Stimulated activated effector memory CD8-positive, alpha-beta T cell treated with anti-CD3 and anti-CD28 coated beads, Interleukin-12 subunit alpha, Interleukin-12 subunit beta, amount 100 ng/mL, for 72 hours (primary cell): Measurements from ENCODE around the gene CCPG1.

Experiments used
- ATAC-seq: fragments of 150-1000 bp; cut with Tn5 transposase; 2 replicates; pipeline ENCODE4 v1.10.0; 2021
- DNase-seq, 2 donors: peaks; one replicate each; pipeline ENCODE4 v3.0.0; 2021 to 2022; ENCODE audit warnings: low spot score in 2 of 2
- H3K27ac Mint-ChIP-seq: one replicate; pipeline ENCODE4 v1.8.0; 2022; ENCODE audit warnings: mild to moderate bottlenecking, mixed read lengths
- H3K36me3 Mint-ChIP-seq: one replicate; pipeline ENCODE4 v1.8.0; 2022; ENCODE audit warnings: mild to moderate bottlenecking, mixed read lengths
- H3K4me1 Mint-ChIP-seq: one replicate; pipeline ENCODE4 v1.8.0; 2022; ENCODE audit warnings: mixed read lengths
- H3K4me3 Mint-ChIP-seq: one replicate; pipeline ENCODE4 v1.8.0; 2022; ENCODE audit warnings: mild to moderate bottlenecking, mixed read lengths
- H3K9me3 Mint-ChIP-seq: one replicate; pipeline ENCODE4 v1.8.0; 2022; ENCODE audit warnings: mixed read lengths

Gene CCPG1

GRCh38 chr15:55357774-55358173, 50.4 kb downstream of the CCPG1 start:
- H3K36me3 Mint-ChIP-seq = peaks cover 54% of the 10 kb centered on the region
- DNase-seq = no peak
- no peak overlapping the region for H3K4me3 Mint-ChIP-seq
- peak; percentile 66 for ATAC-seq
- H3K27ac Mint-ChIP-seq = peak overlapping the region; percentile 32
- no peaks in the 10 kb centered on the region for H3K4me1 Mint-ChIP-seq
- no peaks in the 10 kb centered on the region for H3K9me3 Mint-ChIP-seq

- H3K36me3 Mint-ChIP-seq = peaks cover 61% of the 10 kb centered on the region
- ATAC-seq (no peak), DNase-seq (no peak)
- no peaks in the 10 kb centered on the region for H3K9me3 Mint-ChIP-seq
- H3K4me3 Mint-ChIP-seq = no peak overlapping the region
- peak overlapping the region; percentile 10 for H3K27ac Mint-ChIP-seq
- no peaks in the 10 kb centered on the region for H3K4me1 Mint-ChIP-seq
These were observed 51.1 kb downstream of the CCPG1 start for GRCh38 chr15:55356985-55357585.

DNA sequence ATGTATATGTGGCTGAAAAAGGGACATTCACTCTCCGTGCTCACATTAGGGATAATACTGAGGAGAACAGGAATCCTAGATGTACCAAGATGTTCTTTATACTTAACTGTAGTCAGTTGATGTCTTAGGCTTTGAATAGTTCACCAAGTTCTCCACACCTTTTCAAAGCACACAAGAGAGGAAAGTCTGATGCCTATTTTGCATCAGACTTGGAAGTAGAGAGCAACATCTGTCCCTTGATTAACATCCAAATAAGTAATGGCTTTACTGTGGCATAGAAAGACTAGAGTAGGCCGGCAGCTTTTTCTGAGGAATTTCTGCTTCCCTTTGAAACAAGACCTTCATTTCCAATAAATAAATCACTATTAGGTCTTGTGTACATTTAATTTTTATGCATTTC, 55.1 kb downstream of the CCPG1 start:
- Mint-ChIP-seq H3K4me3 (no peak overlapping the region), H3K27ac (no peak overlapping the region)

GRCh38 chr15:55349282-55349681, 58.9 kb downstream of the CCPG1 start:
- no peaks in the 10 kb centered on the region for H3K4me1 Mint-ChIP-seq
- DNase-seq (no peak), ATAC-seq (no peak)
- H3K9me3 Mint-ChIP-seq = no peaks in the 10 kb centered on the region
- no peak overlapping the region for H3K4me3 Mint-ChIP-seq
- H3K36me3 Mint-ChIP-seq = peaks cover 80% of the 10 kb centered on the region
- no peak overlapping the region for H3K27ac Mint-ChIP-seq

More for the DNA sequence above, 55.1 kb downstream of the CCPG1 start:
- no peak for DNase-seq
- H3K4me1 Mint-ChIP-seq = no peaks in the 10 kb centered on the region
- H3K36me3 Mint-ChIP-seq = peaks cover 90% of the 10 kb centered on the region
- no peaks in the 10 kb centered on the region for H3K9me3 Mint-ChIP-seq
- no peak for ATAC-seq

DNA sequence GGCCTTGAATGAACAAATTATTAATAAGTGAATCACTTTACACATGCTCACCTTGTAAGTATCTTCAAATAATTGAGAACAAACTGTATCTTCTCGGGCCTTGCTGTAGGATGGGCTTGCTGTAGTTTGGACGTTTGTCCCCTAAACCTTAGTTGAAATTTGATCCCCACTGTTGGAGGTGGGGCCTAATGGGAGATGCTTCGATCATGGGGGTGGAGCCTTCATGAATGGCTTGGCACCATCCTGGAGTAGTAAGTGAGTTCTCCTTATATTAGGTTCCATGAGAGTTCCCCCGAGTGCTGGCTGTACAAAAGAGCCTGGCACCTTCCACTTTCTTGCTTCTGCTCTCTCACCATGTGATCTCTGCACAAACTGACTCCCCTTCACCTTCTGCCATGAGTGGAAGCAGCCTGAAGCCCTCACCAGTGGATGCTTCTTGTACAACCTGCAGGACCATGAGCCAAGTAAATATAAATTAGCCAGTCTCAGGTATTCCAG, 59.8 kb downstream of the CCPG1 start:
- Mint-ChIP-seq H3K9me3 (no peaks in the 10 kb centered on the region), H3K27ac (peak overlapping the region; percentile 37), H3K4me3 (no peak overlapping the region), H3K36me3 (peaks cover 75% of the 10 kb centered on the region), H3K4me1 (no peaks in the 10 kb centered on the region)
- DNase-seq = no peak
- ATAC-seq = no peak

DNA sequence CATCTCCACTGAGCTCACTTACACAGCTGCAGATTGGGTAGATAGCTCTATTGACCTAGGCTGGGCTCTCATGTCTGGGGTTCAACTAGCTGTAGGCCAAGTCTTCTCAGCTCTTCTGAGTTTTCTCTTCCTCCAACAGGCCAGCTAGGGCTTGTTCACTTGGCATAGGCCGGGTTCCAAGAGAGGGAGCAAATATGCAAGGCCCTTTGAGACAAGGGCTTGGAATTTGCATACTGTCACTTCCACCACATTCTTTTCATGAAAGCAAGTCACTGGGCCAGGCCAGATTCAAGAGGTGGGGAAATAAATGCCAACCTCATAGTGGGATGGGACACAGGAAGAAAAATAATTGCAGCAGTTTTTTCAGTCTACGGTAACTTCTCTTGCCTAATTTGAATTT, 64.0 kb downstream of the CCPG1 start:
- ATAC-seq (no peak), DNase-seq (no peak)
- Mint-ChIP-seq H3K36me3 (peaks cover 71% of the 10 kb centered on the region), H3K9me3 (no peaks in the 10 kb centered on the region), H3K4me3 (no peak overlapping the region), H3K4me1 (no peaks in the 10 kb centered on the region), H3K27ac (peak overlapping the region; percentile 54)

GRCh38 chr15:55343168-55343567, 65.0 kb downstream of the CCPG1 start:
- Mint-ChIP-seq H3K36me3 (peaks cover 64% of the 10 kb centered on the region), H3K27ac (peak overlapping the region; percentile 54), H3K4me3 (no peak overlapping the region), H3K9me3 (no peaks in the 10 kb centered on the region), H3K4me1 (no peaks in the 10 kb centered on the region)
- ATAC-seq = no peak
- DNase-seq = no peak

DNA sequence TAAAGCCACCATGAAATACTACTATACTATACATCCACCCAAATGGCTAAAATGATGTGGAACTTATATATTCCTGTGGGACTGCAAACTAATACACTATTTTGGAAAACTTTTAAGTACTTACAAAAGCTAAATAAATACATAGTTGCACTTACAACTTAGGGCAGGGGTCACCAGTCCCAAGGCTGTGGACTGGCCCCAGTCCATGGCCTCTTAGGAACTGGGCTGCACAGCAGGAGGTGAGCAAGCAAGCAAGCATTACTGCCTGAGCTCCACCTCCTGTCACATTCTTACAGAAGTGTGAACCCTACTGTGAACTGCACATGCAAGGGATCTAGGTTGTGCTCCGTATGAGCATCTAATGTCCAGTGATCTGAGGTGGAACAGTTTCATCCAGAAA, 71.0 kb downstream of the CCPG1 start:
- DNase-seq (no peak), ATAC-seq (no peak)
- H3K4me3 Mint-ChIP-seq = no peak overlapping the region
- H3K9me3 Mint-ChIP-seq = no peaks in the 10 kb centered on the region
- H3K4me1 Mint-ChIP-seq = no peaks in the 10 kb centered on the region
- H3K36me3 Mint-ChIP-seq = peaks cover 81% of the 10 kb centered on the region
- no peak overlapping the region for H3K27ac Mint-ChIP-seq

DNA sequence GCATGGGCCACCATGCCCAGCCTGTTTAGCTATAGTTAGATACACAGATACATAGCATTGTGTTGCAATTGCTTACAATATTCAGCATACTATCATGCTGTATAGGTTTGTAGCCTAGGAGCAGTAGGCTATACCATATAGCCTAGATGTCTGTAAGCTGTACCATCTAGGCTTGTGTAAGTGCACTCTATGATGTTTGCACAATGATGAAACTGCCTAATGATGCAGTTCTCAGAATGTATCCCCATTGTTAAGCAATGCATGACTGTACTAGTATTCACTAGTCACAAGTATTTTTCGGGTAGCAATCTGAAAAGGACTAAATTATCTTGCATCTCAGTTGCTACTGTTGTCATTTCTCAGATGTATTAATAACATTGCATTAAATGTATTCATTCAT, 73.2 kb downstream of the CCPG1 start:
- Mint-ChIP-seq H3K27ac (no peak overlapping the region), H3K36me3 (peaks cover 80% of the 10 kb centered on the region), H3K9me3 (no peaks in the 10 kb centered on the region), H3K4me1 (no peaks in the 10 kb centered on the region), H3K4me3 (no peak overlapping the region)
- DNase-seq (no peak), ATAC-seq (no peak)

GRCh38 chr15:55334371-55334770, 73.8 kb downstream of the CCPG1 start:
- DNase-seq (no peak), ATAC-seq (no peak)
- Mint-ChIP-seq H3K4me3 (no peak overlapping the region), H3K9me3 (no peaks in the 10 kb centered on the region), H3K36me3 (peaks cover 78% of the 10 kb centered on the region), H3K4me1 (no peaks in the 10 kb centered on the region), H3K27ac (no peak overlapping the region)

- ATAC-seq (no peak), DNase-seq (no peak)
- Mint-ChIP-seq H3K4me1 (peaks cover 9% of the 10 kb centered on the region), H3K27ac (no peak overlapping the region), H3K4me3 (no peak overlapping the region), H3K9me3 (no peaks in the 10 kb centered on the region), H3K36me3 (peaks cover 35% of the 10 kb centered on the region)
These were observed 80.8 kb downstream of the CCPG1 start for GRCh38 chr15:55327387-55327786.

DNA sequence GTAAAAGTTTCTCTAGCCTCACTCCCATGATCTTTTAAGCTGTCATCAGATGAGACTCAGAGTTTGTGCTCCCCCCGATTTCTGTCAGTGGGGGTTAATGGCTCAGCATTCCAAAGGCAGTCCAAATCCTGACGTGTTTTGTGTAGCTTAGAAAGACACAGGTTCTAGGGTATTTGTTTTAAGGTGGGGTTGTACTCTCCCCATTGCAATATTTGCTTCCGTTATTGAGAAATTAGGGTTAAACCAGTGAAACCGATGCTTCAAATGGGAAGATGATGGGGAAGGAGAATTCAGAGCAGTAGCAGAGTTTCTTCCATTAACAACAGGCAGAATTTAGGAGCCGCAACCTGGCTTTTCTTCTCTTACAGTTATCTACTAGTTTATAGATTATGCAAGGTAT, 85.7 kb downstream of the CCPG1 start:
- DNase-seq = no peak
- H3K4me1 Mint-ChIP-seq = peaks cover 27% of the 10 kb centered on the region
- peak overlapping the region; percentile 58 for H3K27ac Mint-ChIP-seq
- H3K9me3 Mint-ChIP-seq = no peaks in the 10 kb centered on the region
- no peak overlapping the region for H3K4me3 Mint-ChIP-seq
- peaks cover 21% of the 10 kb centered on the region for H3K36me3 Mint-ChIP-seq
- no peak for ATAC-seq

DNA sequence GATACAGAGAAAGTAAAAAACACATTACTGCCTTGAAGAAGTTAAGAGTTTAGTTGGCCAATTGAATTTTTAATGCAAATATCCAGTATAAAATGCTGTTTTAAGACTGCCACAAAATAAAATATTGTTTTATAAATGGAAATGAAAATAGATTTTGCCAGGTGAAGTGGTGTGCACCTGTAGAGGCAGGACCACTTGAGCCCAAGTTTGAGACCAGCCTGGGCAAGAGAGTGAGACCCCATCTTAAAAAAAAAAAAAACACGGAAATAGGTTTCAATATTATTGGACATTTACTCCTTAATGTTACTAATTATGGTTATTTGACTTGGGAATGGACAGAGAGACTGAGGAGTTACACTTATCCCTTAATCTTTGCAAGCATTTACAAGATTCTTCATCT, 87.2 kb downstream of the CCPG1 start:
- Mint-ChIP-seq H3K4me3 (no peak overlapping the region), H3K36me3 (peaks cover 33% of the 10 kb centered on the region), H3K4me1 (peaks cover 41% of the 10 kb centered on the region), H3K9me3 (no peaks in the 10 kb centered on the region), H3K27ac (no peak overlapping the region)
- DNase-seq (no peak), ATAC-seq (no peak)

GRCh38 chr15:55320238-55320550, 88.0 kb downstream of the CCPG1 start:
- peaks cover 49% of the 10 kb centered on the region for H3K4me1 Mint-ChIP-seq
- H3K4me3 Mint-ChIP-seq = peak overlapping the region; percentile 98
- no peaks in the 10 kb centered on the region for H3K9me3 Mint-ChIP-seq
- ATAC-seq = no peak
- H3K36me3 Mint-ChIP-seq = peaks cover 35% of the 10 kb centered on the region
- DNase-seq = no peak
- no peak overlapping the region for H3K27ac Mint-ChIP-seq

- Mint-ChIP-seq H3K4me1 (peaks cover 54% of the 10 kb centered on the region), H3K4me3 (peak overlapping the region; percentile 98), H3K9me3 (no peaks in the 10 kb centered on the region), H3K27ac (peak overlapping the region; percentile 100), H3K36me3 (peaks cover 35% of the 10 kb centered on the region)
- no peak for DNase-seq
- ATAC-seq = no peak
These were observed 88.5 kb downstream of the CCPG1 start for GRCh38 chr15:55319537-55320237.
